GM12872 (cell line): ENCODE results near the gene RMND5B.

Experiments
- TF ChIP-seq, protein P1 (sequence below): IDR thresholded peaks from 3 replicates; pipeline ENCODE4 v1.5.1; 2011; ENCODE audit warnings: low read depth, mild to moderate bottlenecking, low read length, moderate library complexity; ENCODE audit not compliant: insufficient read depth

The RMND5B gene

DNA sequence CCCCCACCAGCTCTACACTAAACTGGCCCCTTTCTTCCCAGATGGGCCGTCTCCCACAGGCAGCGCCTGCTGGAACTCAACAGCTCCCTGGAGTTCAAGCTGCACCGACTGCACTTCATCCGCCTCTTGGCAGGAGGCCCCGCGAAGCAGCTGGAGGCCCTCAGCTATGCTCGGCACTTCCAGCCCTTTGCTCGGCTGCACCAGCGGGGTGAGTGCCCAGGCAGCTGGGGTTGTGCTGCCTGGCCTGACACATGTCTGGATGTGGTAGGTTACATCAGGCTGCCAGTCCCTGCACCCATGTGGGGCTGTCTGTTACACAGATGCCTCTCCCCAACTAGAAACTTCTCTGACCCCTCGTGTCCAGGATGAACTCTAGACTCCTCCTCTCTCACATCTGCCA lies 13.1 kb downstream of the RMND5B start:
- TF ChIP-seq, protein P1, sequence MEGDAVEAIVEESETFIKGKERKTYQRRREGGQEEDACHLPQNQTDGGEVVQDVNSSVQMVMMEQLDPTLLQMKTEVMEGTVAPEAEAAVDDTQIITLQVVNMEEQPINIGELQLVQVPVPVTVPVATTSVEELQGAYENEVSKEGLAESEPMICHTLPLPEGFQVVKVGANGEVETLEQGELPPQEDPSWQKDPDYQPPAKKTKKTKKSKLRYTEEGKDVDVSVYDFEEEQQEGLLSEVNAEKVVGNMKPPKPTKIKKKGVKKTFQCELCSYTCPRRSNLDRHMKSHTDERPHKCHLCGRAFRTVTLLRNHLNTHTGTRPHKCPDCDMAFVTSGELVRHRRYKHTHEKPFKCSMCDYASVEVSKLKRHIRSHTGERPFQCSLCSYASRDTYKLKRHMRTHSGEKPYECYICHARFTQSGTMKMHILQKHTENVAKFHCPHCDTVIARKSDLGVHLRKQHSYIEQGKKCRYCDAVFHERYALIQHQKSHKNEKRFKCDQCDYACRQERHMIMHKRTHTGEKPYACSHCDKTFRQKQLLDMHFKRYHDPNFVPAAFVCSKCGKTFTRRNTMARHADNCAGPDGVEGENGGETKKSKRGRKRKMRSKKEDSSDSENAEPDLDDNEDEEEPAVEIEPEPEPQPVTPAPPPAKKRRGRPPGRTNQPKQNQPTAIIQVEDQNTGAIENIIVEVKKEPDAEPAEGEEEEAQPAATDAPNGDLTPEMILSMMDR: no peak

DNA sequence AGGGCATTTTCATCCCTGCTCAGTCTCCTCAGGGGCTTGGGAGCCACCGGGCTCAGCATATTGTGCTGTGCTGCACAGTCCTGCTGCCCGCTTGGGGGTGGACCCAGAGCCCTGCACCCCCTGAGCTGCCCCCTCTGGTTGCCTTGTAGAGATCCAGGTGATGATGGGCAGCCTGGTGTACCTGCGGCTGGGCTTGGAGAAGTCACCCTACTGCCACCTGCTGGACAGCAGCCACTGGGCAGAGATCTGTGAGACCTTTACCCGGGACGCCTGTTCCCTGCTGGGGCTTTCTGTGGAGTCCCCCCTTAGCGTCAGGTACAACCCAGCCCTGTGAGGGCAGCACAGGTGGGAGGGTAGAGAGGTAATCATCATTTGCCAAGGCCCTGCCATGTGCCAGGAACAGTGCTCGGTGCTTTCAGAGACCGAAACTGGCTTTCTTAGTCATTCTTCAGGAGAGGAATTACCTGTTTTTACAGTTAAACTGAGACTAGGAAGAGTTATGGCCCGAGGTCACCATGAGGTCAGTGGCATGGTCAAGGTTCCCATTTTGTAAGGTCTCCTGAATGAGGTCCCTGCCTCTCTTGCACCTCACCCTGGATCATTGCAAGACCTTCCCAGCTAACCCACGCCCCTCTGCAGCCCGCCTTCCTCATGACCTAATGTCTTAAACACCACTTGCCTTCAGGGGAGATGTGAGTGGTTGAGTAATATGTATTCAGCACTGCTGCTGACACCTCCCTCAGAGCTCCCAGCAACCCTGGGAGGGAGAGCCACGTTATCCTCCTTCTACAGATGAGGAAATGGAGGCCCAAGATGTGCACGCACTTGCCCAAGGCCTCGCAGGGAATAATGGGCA lies 15.4 kb downstream of the RMND5B start:
- TF ChIP-seq, protein P1: peak; percentile 89

DNA sequence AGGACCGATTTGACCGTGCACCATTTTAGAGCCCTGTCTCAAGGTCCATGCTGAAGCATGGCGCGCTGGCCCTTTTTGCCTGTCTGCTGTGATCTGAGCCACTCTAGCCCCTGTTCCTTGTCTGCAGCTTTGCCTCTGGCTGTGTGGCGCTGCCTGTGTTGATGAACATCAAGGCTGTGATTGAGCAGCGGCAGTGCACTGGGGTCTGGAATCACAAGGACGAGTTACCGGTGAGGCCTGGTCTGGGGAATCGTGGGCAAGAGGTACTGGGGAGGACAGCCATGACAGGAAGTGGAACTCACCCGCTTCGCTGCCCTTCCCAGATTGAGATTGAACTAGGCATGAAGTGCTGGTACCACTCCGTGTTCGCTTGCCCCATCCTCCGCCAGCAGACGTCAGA lies 16.6 kb downstream of the RMND5B start:
- TF ChIP-seq, protein P1: no peak

DNA sequence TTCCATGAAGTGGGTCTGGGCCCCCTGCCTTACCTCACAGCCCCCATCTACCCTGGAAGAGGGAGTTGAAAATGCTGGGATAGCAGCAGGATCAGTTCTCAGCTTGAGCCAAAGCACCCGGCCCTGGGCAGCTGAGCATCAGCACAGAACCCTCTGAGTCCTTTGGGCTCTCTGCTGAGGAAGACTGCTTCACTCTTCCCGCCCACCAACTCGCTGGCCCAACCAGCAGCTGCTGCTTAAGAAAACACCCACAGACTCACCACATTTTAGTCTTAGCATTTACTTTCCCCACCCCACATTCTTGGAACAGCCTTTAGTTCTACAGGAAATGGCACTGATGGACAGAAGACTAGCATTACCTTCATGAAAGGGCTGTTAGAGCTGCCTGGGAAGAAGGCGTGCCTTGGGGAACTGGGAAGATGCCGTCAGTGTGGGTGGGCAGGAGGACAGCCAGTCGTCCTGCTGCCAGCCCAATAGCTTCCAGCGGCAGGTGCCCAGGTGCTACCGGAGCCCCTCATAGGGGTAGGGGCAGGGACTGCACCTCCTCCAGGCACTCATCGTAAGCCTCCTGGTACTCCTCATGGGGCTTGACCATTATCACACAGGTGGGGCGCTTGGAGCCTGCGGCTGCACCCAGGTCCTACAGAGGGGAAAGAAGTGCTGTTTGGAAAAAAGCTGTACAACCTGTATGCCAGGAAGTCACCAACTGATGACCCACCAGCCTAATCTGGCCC lies 18.6 kb downstream of the RMND5B start:
- TF ChIP-seq, protein P1: 0 out of 3 replicates have a peak, but pooled peaks have one; percentile 2

DNA sequence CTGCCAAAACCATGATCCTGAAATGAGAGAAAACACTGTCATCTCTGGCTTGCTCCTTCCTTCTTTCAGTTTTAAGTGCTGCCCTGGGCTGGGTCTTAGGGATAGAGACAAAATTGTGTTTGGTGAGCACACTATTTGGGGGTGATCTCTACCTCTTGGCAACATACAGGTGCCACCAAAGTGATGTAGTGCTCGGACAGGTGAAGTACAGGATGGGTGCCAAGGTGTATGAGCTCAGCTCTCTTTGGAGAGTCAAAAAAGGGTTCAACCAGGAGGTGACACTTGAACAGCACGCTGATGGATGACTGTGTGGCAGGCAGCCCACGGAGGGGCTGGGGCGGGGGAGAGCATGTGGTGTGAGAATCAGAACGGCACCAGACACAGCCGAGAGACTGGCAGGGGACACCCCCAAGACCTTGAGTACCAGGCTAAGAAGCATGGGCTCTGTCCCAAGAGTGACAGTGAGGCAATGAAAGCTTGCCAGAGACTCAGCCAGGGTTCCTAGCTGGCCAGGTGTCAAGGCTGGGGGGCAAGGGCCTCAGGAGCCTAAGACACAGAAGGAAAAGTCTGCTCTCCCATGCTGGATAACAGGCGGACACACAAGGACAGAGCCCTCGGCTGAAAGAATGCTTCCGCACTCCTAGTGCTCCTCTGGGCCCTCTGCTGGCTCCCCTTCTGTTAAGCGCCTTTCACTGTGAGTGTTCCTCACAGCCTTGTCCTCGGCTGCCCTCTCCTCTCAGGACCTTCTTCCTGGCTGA lies 20.3 kb downstream of the RMND5B start:
- TF ChIP-seq, protein P1: no peak

DNA sequence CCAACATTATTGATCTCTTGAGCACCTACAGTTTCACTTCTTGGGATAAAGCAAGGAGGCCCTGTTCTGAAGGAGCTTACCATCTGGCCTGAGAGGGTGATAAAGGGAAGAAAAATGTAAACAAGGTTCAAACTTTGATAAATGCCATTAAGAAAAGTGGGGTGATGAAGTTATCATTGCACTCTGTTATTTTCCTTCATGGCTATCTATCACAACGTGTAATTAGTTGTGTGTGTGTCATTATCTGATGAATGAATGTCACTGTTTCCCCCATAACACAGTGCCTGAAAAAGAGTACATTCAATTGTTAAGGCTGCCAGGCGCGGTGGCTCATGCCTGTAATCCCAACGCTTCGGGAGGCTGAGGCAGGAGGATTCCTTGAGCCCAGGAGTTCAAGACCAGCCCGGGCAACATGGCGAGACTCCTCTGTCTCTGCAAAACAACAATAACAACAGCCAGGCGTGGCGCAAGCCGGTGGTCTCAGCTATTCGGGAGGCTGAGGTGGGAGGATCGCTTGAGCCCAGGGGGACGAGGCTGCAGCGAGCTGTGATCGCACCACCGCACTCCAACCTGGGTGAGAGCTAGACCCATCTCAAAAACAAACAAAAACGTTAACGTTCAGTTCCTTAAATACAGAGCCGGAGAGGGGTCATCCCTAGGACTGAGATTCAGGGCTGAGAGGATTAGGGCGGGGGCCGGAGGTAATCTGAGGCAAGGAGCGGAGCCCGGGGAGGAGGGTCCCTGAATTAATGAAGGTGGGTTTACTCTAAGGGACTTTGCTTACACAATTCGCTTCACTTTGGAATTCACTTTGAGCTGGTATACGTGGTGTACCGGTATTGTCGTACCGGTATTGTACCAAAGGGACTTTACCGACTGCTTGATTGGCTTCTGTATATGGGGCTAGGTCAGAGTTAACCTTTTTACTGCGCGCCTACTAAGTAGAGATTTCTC lies 22.0 kb downstream of the RMND5B start:
- TF ChIP-seq, protein P1: no peak
